Frontal cortex (tissue), 4 donors: ENCODE results near the gene MON2. TPM values are rescaled to one million over a fixed set of nuclear protein-coding genes. Genes with fewer than 3 reads are reported as not detected.
"Not testable (repeated sequence)": the region's sequence is repeated elsewhere in the genome, so short reads cannot be mapped to it uniquely, and the experiment has no call there.

Source experiments
- DNase-seq, 2 donors: peaks; one replicate each; pipeline ENCODE4 v3.0.0; 2012; ENCODE audit warnings: low spot score in 2 of 2
- FAIRE-seq: peaks from 2 replicates; lab custom pipeline; 2012; peaks lifted over from hg19 to GRCh38; lab: Jason Lieb, UNC
- total RNA-seq: library from RNA; depleted of rRNA; stranded (reverse); fragments of >200 nt; gene quantifications from one replicate; pipeline ENCODE4 v1.2.3, GENCODE V29; 2014
- donor health status: control.
- donor health status: control.
- donor health status: control.

MON2 gene
- total RNA-seq, 1 donor from 2014 or later = 49.7 TPM

GRCh38 chr12:62542814-62543213 is 76.2 kb downstream of the MON2 start:
- FAIRE-seq = no peak

GRCh38 chr12:62543324-62543723 is 76.7 kb downstream of the MON2 start:
- FAIRE-seq (no peak), DNase-seq (no peak)

More at GRCh38 chr12:62542814-62543213, 76.2 kb downstream of the MON2 start:
- no peak for DNase-seq

- no peak for DNase-seq
- FAIRE-seq = no peak
These were observed 77.1 kb downstream of the MON2 start for GRCh38 chr12:62543741-62544140.

GRCh38 chr12:62552906-62553556 is 86.4 kb downstream of the MON2 start:
- DNase-seq (no peak), FAIRE-seq (no peak)

GRCh38 chr12:62559366-62559765 is 92.7 kb downstream of the MON2 start:
- not testable (repeated sequence) for DNase-seq, FAIRE-seq

- FAIRE-seq = no peak
- DNase-seq = no peak
These were observed 96.2 kb downstream of the MON2 start for GRCh38 chr12:62562846-62563245.

GRCh38 chr12:62575036-62575435 is 108.4 kb downstream of the MON2 start:
- FAIRE-seq (peak; percentile 37), DNase-seq (no peak)

GRCh38 chr12:62576503-62576902 is 109.9 kb downstream of the MON2 start:
- FAIRE-seq = peak; percentile 30
- DNase-seq = no peak

- DNase-seq (no peak), FAIRE-seq (no peak)
These were observed 112.1 kb downstream of the MON2 start for GRCh38 chr12:62578726-62579125.

GRCh38 chr12:62581288-62582064 is 114.8 kb downstream of the MON2 start:
- DNase-seq = peak in 1 of 2 donors; percentile 34

GRCh38 chr12:62582065-62582366 is 115.4 kb downstream of the MON2 start:
- FAIRE-seq (no peak), DNase-seq (no peak)

More at GRCh38 chr12:62581288-62582064, 114.8 kb downstream of the MON2 start:
- FAIRE-seq = peak; percentile 79

- no peak for FAIRE-seq
These were observed 118.0 kb downstream of the MON2 start for GRCh38 chr12:62584619-62585018.

GRCh38 chr12:62586850-62587249 is 120.2 kb downstream of the MON2 start:
- DNase-seq (no peak), FAIRE-seq (no peak)

More at GRCh38 chr12:62584619-62585018, 118.0 kb downstream of the MON2 start:
- DNase-seq = no peak

GRCh38 chr12:62588916-62589315 is 122.3 kb downstream of the MON2 start:
- DNase-seq = no peak
- FAIRE-seq = no peak

GRCh38 chr12:62597253-62597652 is 130.6 kb downstream of the MON2 start:
- DNase-seq (no peak), FAIRE-seq (no peak)

GRCh38 chr12:62598846-62599245 is 132.2 kb downstream of the MON2 start:
- FAIRE-seq (no peak), DNase-seq (no peak)

- FAIRE-seq = no peak
These were observed 133.3 kb downstream of the MON2 start for GRCh38 chr12:62599854-62600437.

GRCh38 chr12:62601765-62602164 is 135.1 kb downstream of the MON2 start:
- FAIRE-seq = no peak
- DNase-seq = no peak

More at GRCh38 chr12:62599854-62600437, 133.3 kb downstream of the MON2 start:
- DNase-seq = no peak

- FAIRE-seq = no peak
These were observed 135.8 kb downstream of the MON2 start for GRCh38 chr12:62602255-62603060.

More at GRCh38 chr12:62602255-62603060, 135.8 kb downstream of the MON2 start:
- peak; percentile 56 to 71 for DNase-seq
